Right atrium auricular region (tissue), 2 donors: ENCODE results near the gene MATR3. TPM values are rescaled to one million over a fixed set of nuclear protein-coding genes. Genes with fewer than 3 reads are reported as not detected.
"Not testable (repeated sequence)": the region's sequence is repeated elsewhere in the genome, so short reads cannot be mapped to it uniquely, and the experiment has no call there.

Source experiments
- DNase-seq: peaks from one replicate; pipeline ENCODE4 v3.0.0-alpha.2; 2019; ENCODE audit warnings: low spot score
- H3K27ac ChIP-seq, 2 donors: fragments of 200-600 bp; sonication (generic); 1 replicate in 1 of 2; 2 replicates in 1 of 2; pipeline ENCODE4 v1.5.1; 2016 to 2019
- H3K27me3 ChIP-seq, 2 donors: fragments of 200-600 bp; sonication (generic); one replicate each; pipeline versions ENCODE4 v1.5.1 to v1.6.0; 2017 to 2019
- H3K36me3 ChIP-seq: fragments of 200-600 bp; sonication (generic); one replicate; pipeline ENCODE4 v1.5.1; 2016
- H3K4me1 ChIP-seq, 2 donors: fragments of 200-600 bp; sonication (generic); one replicate each; pipeline versions ENCODE4 v1.5.1 to v1.6.0; 2017 to 2019
- H3K4me3 ChIP-seq, 2 donors: fragments of 200-600 bp; sonication (generic); 1 replicate in 1 of 2; 2 replicates in 1 of 2; pipeline ENCODE4 v1.5.1; 2017 to 2019; ENCODE audit warnings: mild to moderate bottlenecking in 1 of 2, moderate library complexity in 1 of 2
- H3K9me3 ChIP-seq, 2 donors: fragments of 200-600 bp; sonication (generic); one replicate each; pipeline ENCODE4 v1.5.1; 2019
- total RNA-seq, 2 donors: library from RNA; depleted of rRNA; stranded (reverse); fragments of >200 nt; gene quantifications; one replicate each; pipeline ENCODE4 v1.1.0, GENCODE V29; 2016
- TF ChIP-seq, protein P1 (sequence below), 2 donors: fragments of 200-600 bp; sonication (generic); IDR thresholded peaks; one replicate each; pipeline ENCODE4 v1.5.1; 2019; ENCODE audit warnings: antibody characterized with exemption in 2 of 2

MATR3 gene
- total RNA-seq, 2 donors from 2014 or later: 131 to 159 TPM

DNA sequence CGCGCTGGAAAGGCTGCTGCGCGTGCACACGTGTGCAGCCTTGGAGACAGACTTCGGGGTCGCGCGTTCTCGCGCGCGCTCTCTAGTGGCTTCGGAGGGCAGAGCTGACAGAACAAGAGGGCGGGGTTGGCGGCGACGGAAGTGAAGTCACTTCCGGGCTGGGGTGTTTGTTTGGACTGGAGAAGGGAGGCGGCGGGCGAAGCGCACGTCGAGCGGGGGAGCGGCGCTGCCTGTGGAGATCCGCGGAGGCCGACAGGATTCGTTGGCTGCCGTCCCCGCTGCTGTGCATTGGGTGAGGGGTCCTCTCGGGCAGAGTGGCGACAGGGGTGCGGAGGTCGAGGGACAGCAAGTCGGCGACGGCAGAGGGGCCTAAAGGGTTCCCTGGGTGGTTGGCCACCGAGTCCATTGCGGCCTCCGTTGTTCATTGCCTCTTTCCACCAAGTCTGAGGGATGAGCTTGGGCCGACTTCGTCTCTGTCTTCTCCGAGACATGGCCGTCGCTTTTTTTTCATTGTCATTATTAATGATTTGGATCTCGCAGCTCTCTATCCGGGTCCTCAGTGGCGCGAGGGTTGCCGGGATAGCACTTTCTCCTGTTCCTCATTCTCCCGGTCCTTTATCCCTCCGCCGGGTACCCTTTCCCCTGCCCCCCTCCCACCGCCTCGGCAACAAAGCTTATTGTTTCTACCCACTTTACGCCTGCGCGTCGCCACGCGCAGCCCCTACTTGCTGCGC is 48.3 kb downstream of the MATR3 start, which contains the start of gene PAIP2:
TSS of gene PAIP2 (plus strand) at position 166 of the 734 bp plus-strand sequence. CDS start 21,931 bp downstream, outside the sequence.
- Histone ChIP-seq H3K9me3 (no peaks in the 10 kb centered on the region), H3K36me3 (no peaks in the 10 kb centered on the region), H3K4me3 (peak within 1 kb of the TSS; percentile 84 to 88), H3K27me3 (no peaks in the 10 kb centered on the region), H3K27ac (peak within 1 kb of the TSS; percentile 94 to 98), H3K4me1 (peaks cover 0 to 40% of the 10 kb centered on the region in 2 donors)
- TF ChIP-seq, protein P1, sequence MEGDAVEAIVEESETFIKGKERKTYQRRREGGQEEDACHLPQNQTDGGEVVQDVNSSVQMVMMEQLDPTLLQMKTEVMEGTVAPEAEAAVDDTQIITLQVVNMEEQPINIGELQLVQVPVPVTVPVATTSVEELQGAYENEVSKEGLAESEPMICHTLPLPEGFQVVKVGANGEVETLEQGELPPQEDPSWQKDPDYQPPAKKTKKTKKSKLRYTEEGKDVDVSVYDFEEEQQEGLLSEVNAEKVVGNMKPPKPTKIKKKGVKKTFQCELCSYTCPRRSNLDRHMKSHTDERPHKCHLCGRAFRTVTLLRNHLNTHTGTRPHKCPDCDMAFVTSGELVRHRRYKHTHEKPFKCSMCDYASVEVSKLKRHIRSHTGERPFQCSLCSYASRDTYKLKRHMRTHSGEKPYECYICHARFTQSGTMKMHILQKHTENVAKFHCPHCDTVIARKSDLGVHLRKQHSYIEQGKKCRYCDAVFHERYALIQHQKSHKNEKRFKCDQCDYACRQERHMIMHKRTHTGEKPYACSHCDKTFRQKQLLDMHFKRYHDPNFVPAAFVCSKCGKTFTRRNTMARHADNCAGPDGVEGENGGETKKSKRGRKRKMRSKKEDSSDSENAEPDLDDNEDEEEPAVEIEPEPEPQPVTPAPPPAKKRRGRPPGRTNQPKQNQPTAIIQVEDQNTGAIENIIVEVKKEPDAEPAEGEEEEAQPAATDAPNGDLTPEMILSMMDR (IDR thresholded peaks at IDR 0.05): peak; percentile 77 to 88
- peak; percentile 98 for DNase-seq

GRCh38 chr5:139342423-139342723 is 48.8 kb downstream of the MATR3 start:
- H3K36me3 ChIP-seq: no peaks in the 10 kb centered on the region
- H3K27me3 ChIP-seq: no peaks in the 10 kb centered on the region
- H3K4me3 ChIP-seq: peak overlapping the region; percentile 84 to 88
- H3K9me3 ChIP-seq: no peaks in the 10 kb centered on the region
- peaks cover 0 to 40% of the 10 kb centered on the region in 2 donors for H3K4me1 ChIP-seq
- H3K27ac ChIP-seq: peak overlapping the region; percentile 94 to 98
- TF ChIP-seq, protein P1 (IDR thresholded peaks at IDR 0.05): no peak
- no peak for DNase-seq

- H3K27ac ChIP-seq: no peak overlapping the region
- peak overlapping the region in 1 of 2 donors; percentile 84 for H3K4me3 ChIP-seq
- H3K9me3 ChIP-seq: no peaks in the 10 kb centered on the region
- TF ChIP-seq, protein P1 (IDR thresholded peaks at IDR 0.05): no peak
- H3K27me3 ChIP-seq: no peaks in the 10 kb centered on the region
- H3K4me1 ChIP-seq: peaks cover 0 to 45% of the 10 kb centered on the region in 2 donors
- DNase-seq: no peak
- no peaks in the 10 kb centered on the region for H3K36me3 ChIP-seq
These were observed 49.9 kb downstream of the MATR3 start for GRCh38 chr5:139343476-139343875.

- no peak overlapping the region for H3K4me3 ChIP-seq
- H3K36me3 ChIP-seq: no peaks in the 10 kb centered on the region
- DNase-seq: no peak
- no peak overlapping the region for H3K27ac ChIP-seq
- no peaks in the 10 kb centered on the region for H3K27me3 ChIP-seq
- TF ChIP-seq, protein P1 (IDR thresholded peaks at IDR 0.05): no peak
- no peaks in the 10 kb centered on the region for H3K9me3 ChIP-seq
- peaks cover 0 to 51% of the 10 kb centered on the region in 2 donors for H3K4me1 ChIP-seq
These were observed 50.6 kb downstream of the MATR3 start for GRCh38 chr5:139344177-139344576.

DNA sequence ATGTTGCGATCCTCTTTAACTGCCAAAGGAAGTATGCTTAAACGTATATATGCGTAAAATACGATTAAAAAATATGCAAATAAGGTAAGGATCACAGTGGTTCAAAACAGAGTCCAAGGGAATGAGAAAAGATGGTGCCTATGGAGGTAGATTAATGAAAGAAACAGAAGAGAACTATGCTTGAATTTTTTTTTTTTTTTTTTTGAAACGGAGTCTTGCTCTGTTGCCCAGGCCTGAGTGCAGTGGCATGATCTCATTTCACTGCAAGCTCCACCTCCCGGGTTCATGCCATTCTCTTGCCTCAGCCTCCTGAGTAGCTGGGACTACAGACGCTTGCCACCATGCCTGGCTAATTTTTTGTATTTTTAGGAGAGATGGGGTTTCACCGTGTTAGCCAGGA is 51.9 kb downstream of the MATR3 start:
- not testable (repeated sequence) for H3K36me3 ChIP-seq, H3K27me3 ChIP-seq, H3K9me3 ChIP-seq, DNase-seq, H3K4me3 ChIP-seq, H3K27ac ChIP-seq
- peaks cover 0 to 51% of the 10 kb centered on the region in 2 donors for H3K4me1 ChIP-seq

GRCh38 chr5:139347863-139348262 is 54.3 kb downstream of the MATR3 start:
- H3K4me3 ChIP-seq, H3K27ac ChIP-seq: not testable (repeated sequence)
- peaks cover 0 to 47% of the 10 kb centered on the region in 2 donors for H3K4me1 ChIP-seq

GRCh38 chr5:139354186-139354585 is 60.6 kb downstream of the MATR3 start:
- no peak overlapping the region for H3K27ac ChIP-seq
- H3K9me3 ChIP-seq: no peaks in the 10 kb centered on the region
- no peaks in the 10 kb centered on the region for H3K36me3 ChIP-seq
- H3K4me3 ChIP-seq: no peak overlapping the region
- DNase-seq: no peak
- no peaks in the 10 kb centered on the region for H3K27me3 ChIP-seq
- peaks cover 0 to 10% of the 10 kb centered on the region in 2 donors for H3K4me1 ChIP-seq
- TF ChIP-seq, protein P1 (IDR thresholded peaks at IDR 0.05): no peak

More at GRCh38 chr5:139347863-139348262, 54.3 kb downstream of the MATR3 start:
- DNase-seq, H3K9me3 ChIP-seq, H3K36me3 ChIP-seq, H3K27me3 ChIP-seq: not testable (repeated sequence)

DNA sequence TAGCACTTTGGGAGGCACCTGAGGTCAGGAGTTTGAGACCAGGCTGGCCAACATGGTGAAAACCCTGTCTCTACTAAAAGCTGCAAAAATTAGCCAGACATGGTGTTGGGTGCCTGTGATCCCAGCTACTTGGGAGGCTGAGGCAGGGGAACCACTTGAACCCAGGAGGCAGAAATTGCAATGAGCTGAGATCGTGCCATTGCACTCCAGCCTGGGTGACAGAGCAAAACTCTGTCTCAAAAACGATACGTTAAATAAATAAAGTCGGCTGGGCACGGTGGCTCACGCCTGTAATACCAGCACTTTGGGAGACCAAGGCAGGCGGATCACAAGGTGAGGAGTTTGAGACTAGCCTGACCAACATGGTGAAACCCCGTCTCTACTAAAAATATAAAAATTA is 62.4 kb downstream of the MATR3 start:
- not testable (repeated sequence) for DNase-seq, H3K9me3 ChIP-seq, H3K36me3 ChIP-seq, H3K4me3 ChIP-seq, H3K4me1 ChIP-seq, H3K27ac ChIP-seq, H3K27me3 ChIP-seq
